ENCODE data around the gene UGP2. TPM values are rescaled to one million over a fixed set of nuclear protein-coding genes. Genes with fewer than 3 reads are reported as not detected.
A peak's percentile ranks its signal among the peaks of the same experiment; 100 is the strongest.

UGP2 gene
- total RNA-seq, 1 donor from 2014 or later, result 99.5 TPM

- no peak for TF ChIP-seq CTCF (IDR thresholded peaks at IDR 0.05)
- H3K27ac Mint-ChIP-seq (ENCODE audit: unreplicated experiment), result no peak overlapping the region
- H3K4me1 Mint-ChIP-seq (ENCODE audit: low read depth), result peaks cover 19% of the 10 kb centered on the region
- peaks cover 3% of the 10 kb centered on the region for H3K36me3 Mint-ChIP-seq (ENCODE audit: low read depth)
- H3K4me3 Mint-ChIP-seq (ENCODE audit: unreplicated experiment), result no peak overlapping the region
- no peak for DNase-seq (ENCODE audit: low spot score)
- H3K9me3 Mint-ChIP-seq (ENCODE audit: low read depth), result no peaks in the 10 kb centered on the region
- H3K27me3 Mint-ChIP-seq (ENCODE audit: low read depth), result no peaks in the 10 kb centered on the region
Measured at GRCh38 chr2:63865159-63865799, 23.6 kb downstream of the UGP2 start.

- H3K4me3 Mint-ChIP-seq (ENCODE audit: unreplicated experiment), result no peak overlapping the region
- H3K9me3 Mint-ChIP-seq (ENCODE audit: low read depth), result no peaks in the 10 kb centered on the region
- peaks cover 2% of the 10 kb centered on the region for H3K36me3 Mint-ChIP-seq (ENCODE audit: low read depth)
- DNase-seq (ENCODE audit: low spot score), result no peak
- H3K27ac Mint-ChIP-seq (ENCODE audit: unreplicated experiment), result peak overlapping the region; percentile 5
- no peak for TF ChIP-seq CTCF (IDR thresholded peaks at IDR 0.05)
- no peaks in the 10 kb centered on the region for H3K27me3 Mint-ChIP-seq (ENCODE audit: low read depth)
- peaks cover 22% of the 10 kb centered on the region for H3K4me1 Mint-ChIP-seq (ENCODE audit: low read depth)
Measured at GRCh38 chr2:63866009-63866709, 24.5 kb downstream of the UGP2 start.

- no peak for TF ChIP-seq CTCF (IDR thresholded peaks at IDR 0.05)
- Mint-ChIP-seq H3K9me3 (ENCODE audit: low read depth) (peaks cover 9% of the 10 kb centered on the region), H3K27me3 (ENCODE audit: low read depth) (no peaks in the 10 kb centered on the region), H3K4me1 (ENCODE audit: low read depth) (peaks cover 48% of the 10 kb centered on the region), H3K36me3 (ENCODE audit: low read depth) (peaks cover 16% of the 10 kb centered on the region), H3K4me3 (ENCODE audit: unreplicated experiment) (no peak overlapping the region), H3K27ac (ENCODE audit: unreplicated experiment) (no peak overlapping the region)
- no peak for DNase-seq (ENCODE audit: low spot score)
Measured at GRCh38 chr2:63870679-63871078, 29.0 kb downstream of the UGP2 start.

GRCh38 chr2:63871864-63872263, 30.2 kb downstream of the UGP2 start:
- DNase-seq (ENCODE audit: low spot score), result no peak
- H3K4me3 Mint-ChIP-seq (ENCODE audit: unreplicated experiment), result no peak overlapping the region
- no peaks in the 10 kb centered on the region for H3K27me3 Mint-ChIP-seq (ENCODE audit: low read depth)
- peaks cover 9% of the 10 kb centered on the region for H3K9me3 Mint-ChIP-seq (ENCODE audit: low read depth)
- peak overlapping the region; percentile 64 for H3K27ac Mint-ChIP-seq (ENCODE audit: unreplicated experiment)
- H3K36me3 Mint-ChIP-seq (ENCODE audit: low read depth), result peaks cover 16% of the 10 kb centered on the region
- H3K4me1 Mint-ChIP-seq (ENCODE audit: low read depth), result peaks cover 48% of the 10 kb centered on the region
- no peak for TF ChIP-seq CTCF (IDR thresholded peaks at IDR 0.05)

- Mint-ChIP-seq H3K9me3 (ENCODE audit: low read depth) (peaks cover 9% of the 10 kb centered on the region), H3K27me3 (ENCODE audit: low read depth) (no peaks in the 10 kb centered on the region), H3K36me3 (ENCODE audit: low read depth) (peaks cover 18% of the 10 kb centered on the region), H3K27ac (ENCODE audit: unreplicated experiment) (peak overlapping the region; percentile 64), H3K4me3 (ENCODE audit: unreplicated experiment) (no peak overlapping the region), H3K4me1 (ENCODE audit: low read depth) (peaks cover 49% of the 10 kb centered on the region)
- TF ChIP-seq CTCF (IDR thresholded peaks at IDR 0.05), result no peak
- DNase-seq (ENCODE audit: low spot score), result no peak
Measured at GRCh38 chr2:63872571-63873328, 31.1 kb downstream of the UGP2 start.

Data from chondrocyte (in vitro differentiated cells).